ENCODE data around the gene ADSS1. TPM values are rescaled to one million over a fixed set of nuclear protein-coding genes. Genes with fewer than 3 reads are reported as not detected.

ADSS1 gene
- total RNA-seq, 1 experiment from 2014 or later: 9.9 TPM

DNA sequence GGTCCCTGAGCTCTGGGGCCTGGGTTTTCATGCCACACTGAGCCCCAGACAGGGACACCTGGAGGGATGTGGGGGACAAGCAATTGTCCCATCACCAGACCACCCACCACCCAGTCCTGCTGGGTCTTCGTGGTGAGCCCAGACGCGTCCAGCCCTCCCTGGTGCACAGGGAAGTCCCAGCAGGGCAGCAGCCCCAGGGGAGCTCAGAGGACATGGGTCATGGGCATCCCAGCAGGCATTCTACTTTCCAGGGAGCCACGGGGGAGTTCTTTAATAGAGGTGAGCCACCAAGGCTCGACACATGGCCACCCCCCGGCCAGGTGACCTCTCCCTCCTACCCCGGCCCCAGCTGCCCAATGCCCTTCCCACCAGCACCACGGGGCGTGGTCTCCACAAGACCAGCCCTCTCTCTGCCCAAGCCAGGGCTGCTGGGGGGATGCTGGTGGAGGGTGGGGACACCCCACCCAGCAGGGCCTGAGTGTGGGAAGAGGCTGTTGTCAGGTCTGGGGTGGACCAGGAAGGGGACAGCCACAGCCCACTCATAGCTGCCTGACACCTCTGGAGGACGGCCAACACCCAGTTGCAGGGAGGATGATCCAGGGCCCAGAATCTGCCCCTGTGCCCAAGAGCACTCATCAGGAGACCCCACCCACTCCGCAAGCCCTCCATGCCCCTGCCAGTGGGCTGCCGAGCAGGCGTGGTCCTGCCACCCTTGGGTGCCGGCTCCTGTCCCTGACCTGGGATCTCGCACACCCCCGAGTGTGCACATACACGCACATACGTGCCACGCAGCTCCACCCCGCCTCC, 57.4 kb downstream of the ADSS1 start:
- H3K9me2 ChIP-seq (ENCODE audit: insufficient read depth): no peaks in the 10 kb centered on the region
- H3K79me2 ChIP-seq (ENCODE audit: insufficient read depth, low read length): peaks cover 13% of the 10 kb centered on the region; the same call in 1 of the 2 replicates
- no peak overlapping the region for H3K4me2 ChIP-seq (ENCODE audit: low read length)
- no peaks in the 10 kb centered on the region for H3K4me1 ChIP-seq (ENCODE audit: control insufficient read depth in 1 of 2, insufficient read depth in 2 of 2, low read length in 2 of 2)
- H3K4me3 ChIP-seq (replicated peaks in 1 of 2; ENCODE audit: low read depth in 1 of 2, low read length in 2 of 2): no peak overlapping the region
- no peak overlapping the region for H3K9ac ChIP-seq (ENCODE audit: low read length)
- H3K9me3 ChIP-seq (ENCODE audit: control insufficient read depth in 1 of 2, insufficient read depth in 1 of 2, low read depth in 1 of 2, low read length in 2 of 2): no peaks in the 10 kb centered on the region
- no peak for ATAC-seq
- ChIA-PET CTCF (no interaction called here), POLR2A (no interaction called here), RAD21 (ENCODE audit: low non-redundant PET in 1 of 2, low total read pairs in 2 of 2, uncharacterized antibody in 2 of 2, unreplicated experiment in 2 of 2) (interaction anchor here in 1 of 2 experiments (0.6 kb wide), 1 partner anchor 11 kb away, joined by 6 read pairs; no protein-coding TSS in a partner anchor)
- H3K36me3 ChIP-seq (ENCODE audit: control insufficient read depth in 1 of 2, insufficient read depth in 2 of 2, low read length in 2 of 2): peaks cover 0 to 3% of the 10 kb centered on the region in 2 experiments; a peak in 2 of 4 replicates
- TF ChIP-seq POLR2AphosphoS5 (IDR thresholded peaks at IDR 0.05; ENCODE audit: low read depth, low read length): no peak
- TF ChIP-seq, protein P1, sequence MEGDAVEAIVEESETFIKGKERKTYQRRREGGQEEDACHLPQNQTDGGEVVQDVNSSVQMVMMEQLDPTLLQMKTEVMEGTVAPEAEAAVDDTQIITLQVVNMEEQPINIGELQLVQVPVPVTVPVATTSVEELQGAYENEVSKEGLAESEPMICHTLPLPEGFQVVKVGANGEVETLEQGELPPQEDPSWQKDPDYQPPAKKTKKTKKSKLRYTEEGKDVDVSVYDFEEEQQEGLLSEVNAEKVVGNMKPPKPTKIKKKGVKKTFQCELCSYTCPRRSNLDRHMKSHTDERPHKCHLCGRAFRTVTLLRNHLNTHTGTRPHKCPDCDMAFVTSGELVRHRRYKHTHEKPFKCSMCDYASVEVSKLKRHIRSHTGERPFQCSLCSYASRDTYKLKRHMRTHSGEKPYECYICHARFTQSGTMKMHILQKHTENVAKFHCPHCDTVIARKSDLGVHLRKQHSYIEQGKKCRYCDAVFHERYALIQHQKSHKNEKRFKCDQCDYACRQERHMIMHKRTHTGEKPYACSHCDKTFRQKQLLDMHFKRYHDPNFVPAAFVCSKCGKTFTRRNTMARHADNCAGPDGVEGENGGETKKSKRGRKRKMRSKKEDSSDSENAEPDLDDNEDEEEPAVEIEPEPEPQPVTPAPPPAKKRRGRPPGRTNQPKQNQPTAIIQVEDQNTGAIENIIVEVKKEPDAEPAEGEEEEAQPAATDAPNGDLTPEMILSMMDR (IDR thresholded peaks at IDR 0.05 in 2 of 3, conservative IDR thresholded peaks at IDR 0.05 in 1 of 3; ENCODE audit: borderline replicate concordance in 1 of 3, insufficient read depth in 1 of 3, low read depth in 2 of 3, low read length in 2 of 3): no peak
- no peak for TF ChIP-seq FOSL1 (IDR thresholded peaks at IDR 0.05; ENCODE audit: low read depth)
- TF ChIP-seq, protein P2, sequence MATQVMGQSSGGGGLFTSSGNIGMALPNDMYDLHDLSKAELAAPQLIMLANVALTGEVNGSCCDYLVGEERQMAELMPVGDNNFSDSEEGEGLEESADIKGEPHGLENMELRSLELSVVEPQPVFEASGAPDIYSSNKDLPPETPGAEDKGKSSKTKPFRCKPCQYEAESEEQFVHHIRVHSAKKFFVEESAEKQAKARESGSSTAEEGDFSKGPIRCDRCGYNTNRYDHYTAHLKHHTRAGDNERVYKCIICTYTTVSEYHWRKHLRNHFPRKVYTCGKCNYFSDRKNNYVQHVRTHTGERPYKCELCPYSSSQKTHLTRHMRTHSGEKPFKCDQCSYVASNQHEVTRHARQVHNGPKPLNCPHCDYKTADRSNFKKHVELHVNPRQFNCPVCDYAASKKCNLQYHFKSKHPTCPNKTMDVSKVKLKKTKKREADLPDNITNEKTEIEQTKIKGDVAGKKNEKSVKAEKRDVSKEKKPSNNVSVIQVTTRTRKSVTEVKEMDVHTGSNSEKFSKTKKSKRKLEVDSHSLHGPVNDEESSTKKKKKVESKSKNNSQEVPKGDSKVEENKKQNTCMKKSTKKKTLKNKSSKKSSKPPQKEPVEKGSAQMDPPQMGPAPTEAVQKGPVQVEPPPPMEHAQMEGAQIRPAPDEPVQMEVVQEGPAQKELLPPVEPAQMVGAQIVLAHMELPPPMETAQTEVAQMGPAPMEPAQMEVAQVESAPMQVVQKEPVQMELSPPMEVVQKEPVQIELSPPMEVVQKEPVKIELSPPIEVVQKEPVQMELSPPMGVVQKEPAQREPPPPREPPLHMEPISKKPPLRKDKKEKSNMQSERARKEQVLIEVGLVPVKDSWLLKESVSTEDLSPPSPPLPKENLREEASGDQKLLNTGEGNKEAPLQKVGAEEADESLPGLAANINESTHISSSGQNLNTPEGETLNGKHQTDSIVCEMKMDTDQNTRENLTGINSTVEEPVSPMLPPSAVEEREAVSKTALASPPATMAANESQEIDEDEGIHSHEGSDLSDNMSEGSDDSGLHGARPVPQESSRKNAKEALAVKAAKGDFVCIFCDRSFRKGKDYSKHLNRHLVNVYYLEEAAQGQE (IDR thresholded peaks at IDR 0.05; ENCODE audit: low read depth): no peak
- TF ChIP-seq, protein P3, sequence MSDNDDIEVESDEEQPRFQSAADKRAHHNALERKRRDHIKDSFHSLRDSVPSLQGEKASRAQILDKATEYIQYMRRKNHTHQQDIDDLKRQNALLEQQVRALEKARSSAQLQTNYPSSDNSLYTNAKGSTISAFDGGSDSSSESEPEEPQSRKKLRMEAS (IDR thresholded peaks at IDR 0.05): no peak
- no peak for TF ChIP-seq TCF7L2 (IDR thresholded peaks at IDR 0.05; ENCODE audit: borderline replicate concordance, extremely low read depth, insufficient read depth, insufficient read length)
- TF ChIP-seq RAD21 (IDR thresholded peaks at IDR 0.05; ENCODE audit: low read depth): no peak
- no peak for TF ChIP-seq EGR1 (IDR thresholded peaks at IDR 0.05; ENCODE audit: low read depth)
- no peak for TF ChIP-seq ZFX (IDR thresholded peaks at IDR 0.05)
- no peak for TF ChIP-seq CBX3 (IDR thresholded peaks at IDR 0.05; ENCODE audit: low read depth)
- TF ChIP-seq SP1 (IDR thresholded peaks at IDR 0.05; ENCODE audit: low read depth): no peak
- no peak for TF ChIP-seq YY1 (IDR thresholded peaks at IDR 0.05; ENCODE audit: extremely low read depth, insufficient replicate concordance, low read depth, low read length)
- TF ChIP-seq POLR2A (IDR thresholded peaks at IDR 0.05; ENCODE audit: borderline replicate concordance, extremely low read depth, insufficient read depth, insufficient read length): no peak
- H2AFZ ChIP-seq (ENCODE audit: low read depth, low read length, poor library complexity, severe bottlenecking): no peak overlapping the region
- no TSS peak for BruUV-seq (replicated peaks)
- H4K20me1 ChIP-seq (ENCODE audit: insufficient read depth): no peaks in the 10 kb centered on the region
- H3K27ac ChIP-seq (ENCODE audit: low read depth, low read length): no peak overlapping the region
- H3K27me3 ChIP-seq (ENCODE audit: insufficient read depth, low read length): no peaks in the 10 kb centered on the region
- no peak for DNase-seq (ENCODE audit: low read depth, low spot score)
- intact Hi-C loops (cut with micrococcal nuclease): no loop called here
